Muscle layer of duodenum (tissue), 2 donors: Measurements from ENCODE around the gene THADA.
"Not testable (repeated sequence)": the region's sequence is repeated elsewhere in the genome, so short reads cannot be mapped to it uniquely, and the experiment has no call there.

Source experiments
- H3K27ac ChIP-seq: one replicate; pipeline ENCODE4 v1.7.0; 2013; ENCODE audit warnings: mild to moderate bottlenecking, low read length
- H3K27me3 ChIP-seq: one replicate; pipeline ENCODE4 v1.7.0; 2013; ENCODE audit warnings: low read depth, mild to moderate bottlenecking, control low read depth, low read length
- H3K36me3 ChIP-seq, 2 donors: one replicate each; pipeline ENCODE4 v1.7.0; 2013; ENCODE audit warnings: low read length in 2 of 2, control low read depth in 1 of 2, mild to moderate bottlenecking in 1 of 2; ENCODE audit not compliant: insufficient read depth in 2 of 2, control insufficient read depth in 1 of 2
- H3K4me1 ChIP-seq, 2 donors: one replicate each; pipeline ENCODE4 v1.7.0; 2013; ENCODE audit warnings: low read length in 2 of 2, mild to moderate bottlenecking in 2 of 2, control low read depth in 1 of 2, moderate library complexity in 1 of 2; ENCODE audit not compliant: insufficient read depth in 2 of 2, control insufficient read depth in 1 of 2
- H3K4me3 ChIP-seq, 2 donors: one replicate each; pipeline ENCODE4 v1.7.0; 2013; ENCODE audit warnings: low read length in 2 of 2, low read depth in 1 of 2, mild to moderate bottlenecking in 1 of 2
- H3K9me3 ChIP-seq, 2 donors: one replicate each; pipeline ENCODE4 v1.7.0; 2013; ENCODE audit warnings: low read length in 2 of 2, control low read depth in 1 of 2, mild to moderate bottlenecking in 1 of 2; ENCODE audit not compliant: control insufficient read depth in 1 of 2
- donor health status: healthy.

Gene THADA

DNA sequence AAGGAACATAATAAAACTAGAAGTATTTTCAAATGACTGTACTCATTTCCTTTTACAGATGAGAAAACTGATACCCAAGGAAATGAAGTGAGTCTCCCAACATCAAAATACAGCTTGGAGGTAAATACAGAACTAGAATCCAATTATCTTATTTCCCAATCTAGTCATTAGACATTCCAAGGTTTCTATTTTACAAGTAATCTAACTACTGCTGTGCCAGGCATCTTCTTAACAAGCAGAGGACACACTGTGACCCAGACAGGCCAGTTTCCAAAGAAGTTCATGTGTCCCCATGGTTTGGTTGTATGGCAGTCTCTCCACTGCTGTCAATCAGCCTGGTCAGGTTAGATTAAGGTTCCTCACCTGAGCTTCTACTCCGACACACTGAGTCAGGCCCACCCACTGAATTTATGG lies 143.5 kb downstream of the THADA start:
- no peaks in the 10 kb centered on the region for H3K36me3 ChIP-seq
- H3K27ac ChIP-seq, result no peak overlapping the region
- H3K4me3 ChIP-seq, result no peak overlapping the region
- H3K4me1 ChIP-seq, result peaks cover 10 to 18% of the 10 kb centered on the region in 2 donors
- H3K9me3 ChIP-seq, result no peaks in the 10 kb centered on the region
- H3K27me3 ChIP-seq, result no peaks in the 10 kb centered on the region

DNA sequence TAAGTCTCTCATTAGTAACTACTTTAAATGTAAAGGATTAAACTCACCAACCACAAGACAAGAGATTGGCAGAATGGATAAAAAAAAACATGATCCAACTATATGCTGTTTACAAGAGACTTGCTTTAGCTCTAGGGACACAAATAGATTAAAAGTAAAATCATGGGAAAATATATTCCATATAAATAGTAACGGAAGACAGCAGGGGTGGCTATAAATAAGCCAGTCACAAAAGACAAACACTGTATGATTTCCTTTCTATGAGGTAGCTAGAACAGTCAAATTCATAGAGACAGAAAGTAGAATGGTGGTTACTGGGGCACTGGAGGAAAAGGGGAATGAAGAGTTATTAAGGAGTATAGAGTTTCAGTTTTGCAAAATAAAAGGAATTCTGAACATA lies 145.2 kb downstream of the THADA start:
- H3K4me1 ChIP-seq, result peaks cover 1 to 8% of the 10 kb centered on the region in 2 donors
- H3K9me3 ChIP-seq, result no peaks in the 10 kb centered on the region
- H3K4me3 ChIP-seq, result no peak overlapping the region
- H3K27ac ChIP-seq, result no peak overlapping the region
- H3K27me3 ChIP-seq, result no peaks in the 10 kb centered on the region
- peaks cover 0 to 1% of the 10 kb centered on the region in 2 donors for H3K36me3 ChIP-seq

DNA sequence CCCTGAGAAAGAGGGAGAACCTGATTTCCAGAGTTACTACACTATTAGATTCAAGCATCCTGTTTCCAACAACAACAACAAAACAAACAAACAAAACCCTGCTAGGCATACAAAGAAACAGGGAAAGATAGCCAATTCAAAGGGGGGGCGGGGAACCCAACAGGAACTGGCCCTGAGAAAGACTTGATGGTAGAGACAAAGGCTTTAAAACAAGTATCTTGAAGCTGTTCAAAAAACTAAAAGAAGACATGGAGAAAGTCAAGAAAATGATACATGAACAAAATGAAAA lies 147.1 kb downstream of the THADA start:
- H3K36me3 ChIP-seq, result peaks cover 0 to 4% of the 10 kb centered on the region in 2 donors
- peaks cover 0 to 3% of the 10 kb centered on the region in 2 donors for H3K4me1 ChIP-seq
- H3K4me3 ChIP-seq, result no peak overlapping the region
- no peaks in the 10 kb centered on the region for H3K9me3 ChIP-seq
- H3K27me3 ChIP-seq, result no peaks in the 10 kb centered on the region
- H3K27ac ChIP-seq, result no peak overlapping the region

DNA sequence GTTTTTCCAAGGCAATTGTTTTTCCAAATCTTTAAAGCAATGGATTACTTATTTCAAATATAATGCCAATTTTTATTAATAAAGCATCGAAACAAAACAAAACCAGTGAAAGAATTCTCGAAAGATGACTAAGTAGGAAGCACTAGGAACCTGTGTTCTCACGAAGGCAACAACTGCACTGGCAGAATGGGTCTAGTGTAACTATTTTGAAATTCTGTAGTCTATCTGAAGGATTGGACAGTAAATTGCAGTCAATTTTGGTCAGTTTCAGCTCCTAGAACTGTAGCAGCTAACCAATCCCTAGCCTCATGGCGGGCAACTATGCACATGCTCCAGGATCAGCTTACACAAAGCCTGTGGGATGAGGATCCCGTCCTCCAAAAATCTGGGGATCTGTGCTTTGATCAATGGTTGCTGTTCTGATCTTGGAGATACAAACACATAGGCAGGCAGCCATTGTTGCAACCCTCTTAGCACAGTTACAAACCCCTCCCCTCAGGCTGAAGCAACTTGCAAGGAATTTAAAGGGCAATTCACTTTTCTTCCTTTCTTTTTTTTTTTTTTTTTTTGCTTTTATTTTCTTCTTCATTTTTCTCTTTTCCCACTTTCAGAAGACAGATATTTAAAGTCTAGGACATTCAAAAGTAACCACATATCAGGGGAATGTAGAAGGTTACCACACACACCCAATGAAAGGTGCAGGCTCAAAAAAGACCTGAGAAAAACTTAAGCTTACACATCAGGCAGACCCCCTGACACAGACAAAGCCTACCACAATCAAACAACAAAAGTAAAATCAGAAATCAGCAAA lies 147.6 kb downstream of the THADA start:
- H3K27me3 ChIP-seq, result no peaks in the 10 kb centered on the region
- no peak overlapping the region for H3K27ac ChIP-seq
- H3K36me3 ChIP-seq, result peaks cover 0 to 4% of the 10 kb centered on the region in 2 donors
- peaks cover 0 to 3% of the 10 kb centered on the region in 2 donors for H3K4me1 ChIP-seq
- no peaks in the 10 kb centered on the region for H3K9me3 ChIP-seq
- H3K4me3 ChIP-seq, result no peak overlapping the region

DNA sequence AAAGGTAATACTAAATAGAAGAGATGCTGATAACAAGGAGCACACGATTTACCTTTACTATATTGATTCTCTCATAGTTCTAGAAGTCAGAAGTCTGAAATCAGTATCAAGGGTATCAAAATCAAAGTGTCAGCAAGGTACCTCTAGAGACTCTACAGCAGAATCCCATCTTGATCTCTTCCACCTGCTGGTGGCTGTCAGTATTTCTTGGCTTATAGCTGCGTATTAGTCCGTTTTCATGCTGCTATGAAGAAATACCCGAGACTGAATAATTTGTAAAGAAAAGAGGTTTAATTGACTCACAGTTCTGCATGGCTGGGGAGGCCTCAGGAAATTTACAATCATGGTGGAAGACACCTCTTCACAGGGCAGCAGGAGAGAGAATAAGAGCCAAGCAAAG lies 149.1 kb downstream of the THADA start:
- H3K4me1 ChIP-seq, H3K9me3 ChIP-seq, H3K27ac ChIP-seq, H3K36me3 ChIP-seq, H3K27me3 ChIP-seq, H3K4me3 ChIP-seq: not testable (repeated sequence)

DNA sequence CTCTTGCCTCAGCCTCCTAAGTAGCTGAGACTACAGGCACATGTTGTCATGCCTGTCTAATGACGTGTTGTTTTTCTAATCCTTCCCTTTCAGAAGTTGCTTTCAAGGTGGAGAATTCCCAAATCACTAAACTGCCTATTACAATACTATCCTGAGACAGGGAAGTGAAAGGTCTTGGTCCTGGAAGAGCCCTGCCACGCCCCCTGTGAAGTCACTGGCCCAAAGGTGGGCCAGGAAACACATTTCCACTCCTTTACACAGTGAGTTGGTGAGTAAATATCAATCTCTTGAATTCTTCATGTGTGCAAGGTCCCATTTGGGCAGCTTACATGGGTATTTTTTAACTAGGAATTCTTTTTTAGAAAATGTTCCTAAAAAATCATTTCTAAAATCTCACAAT lies 150.1 kb downstream of the THADA start:
- Histone ChIP-seq H3K4me1 (peaks cover 0 to 5% of the 10 kb centered on the region in 2 donors), H3K9me3 (no peaks in the 10 kb centered on the region), H3K36me3 (peaks cover 0 to 4% of the 10 kb centered on the region in 2 donors), H3K27me3 (no peaks in the 10 kb centered on the region), H3K27ac (no peak overlapping the region), H3K4me3 (no peak overlapping the region)

DNA sequence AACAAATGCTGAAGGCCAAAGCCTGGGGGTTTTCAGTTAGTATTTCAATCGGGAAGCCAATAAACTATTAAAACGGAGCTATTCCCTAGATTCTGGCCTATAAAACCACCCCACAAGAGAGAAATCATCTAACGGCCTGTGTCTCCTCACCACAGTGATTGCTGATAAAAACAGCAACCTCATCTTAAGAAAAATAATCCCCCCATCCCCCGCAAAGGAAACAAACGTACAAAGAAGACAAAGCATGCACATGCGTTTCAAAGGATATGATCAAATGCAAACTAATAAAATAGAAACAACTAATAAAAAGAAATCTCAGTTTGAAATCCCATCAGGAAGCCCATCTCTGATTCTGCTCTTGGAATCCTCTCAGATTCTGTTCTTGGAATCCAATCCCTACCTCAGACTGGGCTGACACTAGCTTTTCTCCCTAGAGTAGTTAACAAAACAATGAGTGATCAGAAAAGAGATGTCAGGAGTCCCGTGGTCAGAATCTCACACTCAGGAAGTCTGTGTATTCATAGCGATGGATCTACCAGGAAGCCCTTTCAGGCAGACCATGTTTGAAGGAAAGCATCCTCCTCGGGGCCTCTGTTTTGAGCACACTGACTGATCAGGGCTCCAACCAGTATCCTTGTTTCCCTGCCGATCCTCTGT lies 150.7 kb downstream of the THADA start:
- Histone ChIP-seq H3K9me3 (no peaks in the 10 kb centered on the region), H3K4me3 (no peak overlapping the region), H3K4me1 (peaks cover 0 to 5% of the 10 kb centered on the region in 2 donors), H3K27me3 (no peaks in the 10 kb centered on the region), H3K27ac (no peak overlapping the region), H3K36me3 (peaks cover 0 to 4% of the 10 kb centered on the region in 2 donors)

DNA sequence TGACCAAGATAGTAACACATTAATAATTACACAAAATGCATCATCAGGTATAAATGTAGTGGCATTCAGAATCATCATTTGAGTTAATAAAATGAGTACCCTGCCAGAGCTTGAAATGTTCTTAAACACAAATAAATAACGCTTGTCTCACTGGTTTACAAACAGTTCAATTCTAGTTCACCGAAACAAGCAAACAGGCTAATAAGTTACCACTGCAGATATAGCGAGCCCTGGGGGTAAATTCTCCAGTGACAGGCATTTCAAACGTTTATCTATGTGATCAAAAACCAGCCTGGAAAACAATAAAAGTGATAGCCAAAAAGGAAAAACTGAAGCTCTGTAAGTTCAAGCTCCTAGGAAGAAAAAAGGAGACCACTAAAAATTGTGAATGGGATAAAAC lies 152.6 kb downstream of the THADA start:
- no peaks in the 10 kb centered on the region for H3K27me3 ChIP-seq
- H3K27ac ChIP-seq, result no peak overlapping the region
- H3K4me3 ChIP-seq, result no peak overlapping the region
- peaks cover 0 to 4% of the 10 kb centered on the region in 2 donors for H3K36me3 ChIP-seq
- H3K4me1 ChIP-seq, result peaks cover 0 to 5% of the 10 kb centered on the region in 2 donors
- no peaks in the 10 kb centered on the region for H3K9me3 ChIP-seq

DNA sequence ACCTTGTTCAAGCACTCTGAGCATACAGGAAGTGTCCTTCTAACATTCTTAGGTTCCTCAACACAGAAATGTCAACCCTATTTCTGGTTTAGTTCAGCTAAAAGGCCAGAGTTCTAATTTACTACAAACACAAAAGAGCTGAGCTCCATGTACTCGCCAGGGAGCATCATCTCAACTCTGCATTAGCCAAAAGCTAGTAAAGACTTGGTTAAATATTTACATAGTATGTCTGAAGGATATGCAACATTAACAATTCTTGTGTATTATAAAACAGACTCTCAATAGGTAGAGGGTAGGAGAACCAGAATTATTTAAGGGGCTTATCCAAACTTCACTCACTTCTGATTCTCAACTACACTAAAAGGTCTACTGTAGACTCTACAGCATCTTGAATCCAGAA lies 154.6 kb downstream of the THADA start:
- H3K4me3 ChIP-seq, result no peak overlapping the region
- H3K9me3 ChIP-seq, result no peaks in the 10 kb centered on the region
- no peaks in the 10 kb centered on the region for H3K27me3 ChIP-seq
- no peak overlapping the region for H3K27ac ChIP-seq
- H3K36me3 ChIP-seq, result peaks cover 0 to 4% of the 10 kb centered on the region in 2 donors
- peaks cover 0 to 5% of the 10 kb centered on the region in 2 donors for H3K4me1 ChIP-seq

DNA sequence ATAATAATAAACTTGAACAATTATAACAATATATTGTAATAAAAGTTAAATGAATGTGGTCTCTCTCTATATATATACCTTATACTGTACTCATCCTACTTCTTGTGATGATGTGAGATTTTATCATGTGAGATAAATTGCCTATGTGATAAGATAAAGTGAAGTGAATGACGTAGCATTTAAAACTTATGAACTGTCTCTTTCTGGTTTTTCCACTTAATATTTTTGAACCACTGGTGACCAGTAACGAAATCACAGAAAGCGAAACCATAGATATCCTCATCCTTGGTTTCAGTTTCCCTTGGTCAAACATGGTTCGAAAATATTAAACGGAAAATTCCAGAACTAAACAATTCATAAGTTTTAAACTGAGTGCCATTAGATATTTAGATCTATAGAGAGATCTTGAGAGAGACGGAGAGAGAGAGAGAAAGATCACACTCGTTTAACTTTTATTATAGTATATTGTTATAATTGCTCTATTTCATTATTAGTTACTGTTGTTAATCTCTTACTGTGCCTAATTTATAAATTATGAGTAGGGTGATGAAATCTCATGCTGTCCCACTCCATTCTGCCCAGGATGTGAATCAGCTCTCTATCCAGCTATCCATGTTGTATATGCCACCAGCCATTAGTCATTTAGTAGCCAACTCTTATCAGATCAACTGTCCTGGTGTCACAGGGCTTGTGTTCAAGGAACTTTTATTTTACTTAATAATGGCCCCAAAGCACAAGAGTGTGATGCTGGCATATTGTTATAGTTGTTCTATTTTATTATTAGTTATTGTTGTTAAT lies 156.8 kb downstream of the THADA start:
- no peaks in the 10 kb centered on the region for H3K36me3 ChIP-seq
- H3K4me3 ChIP-seq, result no peak overlapping the region
- no peaks in the 10 kb centered on the region for H3K27me3 ChIP-seq
- peaks cover 0 to 5% of the 10 kb centered on the region in 2 donors for H3K4me1 ChIP-seq
- H3K27ac ChIP-seq, result no peak overlapping the region
- no peaks in the 10 kb centered on the region for H3K9me3 ChIP-seq

DNA sequence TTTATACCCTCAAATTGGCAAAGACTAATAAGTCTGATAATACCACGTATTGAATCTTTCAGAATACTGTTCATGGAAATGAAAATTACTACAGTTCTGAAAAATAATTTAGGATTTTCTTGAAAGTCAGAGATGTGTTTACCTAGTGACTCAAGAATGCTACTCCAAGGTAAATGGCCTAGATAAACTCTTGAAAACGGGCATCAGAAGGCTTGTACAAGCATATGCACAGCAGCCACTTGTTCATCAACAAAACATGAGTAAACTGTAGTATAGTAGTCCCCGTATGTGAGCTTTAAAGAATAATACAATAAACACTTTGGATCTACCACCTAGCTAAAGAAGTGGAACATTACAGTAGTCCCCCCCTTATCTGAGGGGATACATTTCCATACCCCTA lies 157.5 kb downstream of the THADA start:
- Histone ChIP-seq H3K27me3 (no peaks in the 10 kb centered on the region), H3K27ac (no peak overlapping the region)

More for the DNA sequence above, 157.5 kb downstream of the THADA start:
- Histone ChIP-seq H3K9me3 (no peaks in the 10 kb centered on the region), H3K36me3 (no peaks in the 10 kb centered on the region), H3K4me1 (peaks cover 0 to 5% of the 10 kb centered on the region in 2 donors), H3K4me3 (no peak overlapping the region)
